ENCODE measurements around the gene RPL6. TPM values are rescaled to one million over a fixed set of nuclear protein-coding genes. Genes with fewer than 3 reads are reported as not detected.
"Not testable (repeated sequence)": the region's sequence is repeated elsewhere in the genome, so short reads cannot be mapped to it uniquely, and the experiment has no call there.

The RPL6 gene
- total and polyA plus RNA-seq, 2 experiments from 2014 or later = 1,413 to 1,715 TPM

- Histone ChIP-seq H3K79me2 (replicated peaks; ENCODE audit: insufficient read depth) (peaks cover 28% of the 10 kb centered on the region), H2AFZ (no peak overlapping the region), H3K36me3 (ENCODE audit: insufficient read depth) (peaks cover 44% of the 10 kb centered on the region), H4K20me1 (replicated peaks; ENCODE audit: insufficient read depth) (peaks cover 38% of the 10 kb centered on the region), H3K9me2 (ENCODE audit: insufficient read depth) (no peaks in the 10 kb centered on the region), H3K4me2 (peak overlapping the region; percentile 87), H3F3A (replicated peaks; ENCODE audit: low read depth) (peaks cover 53% of the 10 kb centered on the region), H3K4me3 (peak overlapping the region; percentile 83), H3K27me3 (ENCODE audit: insufficient read depth) (no peaks in the 10 kb centered on the region), H3K4me1 (ENCODE audit: insufficient read depth) (peaks cover 11% of the 10 kb centered on the region; the same call in 1 of the 2 replicates), H3K27ac (ENCODE audit: low read depth) (peak overlapping the region; percentile 97)
- Mint-ChIP-seq H3K27me3 (ENCODE audit: insufficient read depth, low read depth, poor library complexity) (peaks cover 17% of the 10 kb centered on the region), H3K4me3 (peak overlapping the region; percentile 100), H3K4me1 (peaks cover 16% of the 10 kb centered on the region), H3K27ac (peak overlapping the region; percentile 100), H3K36me3 (ENCODE audit: low read depth) (peaks cover 58% of the 10 kb centered on the region), H3K9me3 (no peaks in the 10 kb centered on the region; the same call in 2 of the 3 replicates)
- ATAC-seq (no peak), DNase-seq (ENCODE audit: low spot score) (no peak)
- TF ChIP-seq CREB1 (CRISPR knock-in tag; IDR thresholded peaks at IDR 0.05; ENCODE audit: low read depth) = no peak
- no peak for TF ChIP-seq STAT1 (IDR thresholded peaks at IDR 0.05; ENCODE audit: unreplicated experiment)
- TF ChIP-seq JUNB (IDR thresholded peaks at IDR 0.05; ENCODE audit: unreplicated experiment) = no peak
- TF ChIP-seq ETS1 (IDR thresholded peaks at IDR 0.05) = no peak
These were observed 784 bp downstream of the RPL6 start for GRCh38 chr12:112408621-112409020.

- peak overlapping the region; percentile 97 for H3K27ac ChIP-seq (ENCODE audit: low read depth)
- peaks cover 28% of the 10 kb centered on the region for H3K79me2 ChIP-seq (replicated peaks; ENCODE audit: insufficient read depth)
- H2AFZ ChIP-seq; ATAC-seq; H3K9me3 Mint-ChIP-seq; H3K9me2 ChIP-seq (ENCODE audit: insufficient read depth); DNase-seq (ENCODE audit: low spot score); H3K27me3 ChIP-seq (ENCODE audit: insufficient read depth): not testable (repeated sequence)
- H3K4me3 Mint-ChIP-seq = peak overlapping the region; percentile 100
- peaks cover 38% of the 10 kb centered on the region for H4K20me1 ChIP-seq (replicated peaks; ENCODE audit: insufficient read depth)
- H3K4me2 ChIP-seq = peak overlapping the region; percentile 87
- H3K4me3 ChIP-seq = peak overlapping the region; percentile 83
- H3K36me3 Mint-ChIP-seq (ENCODE audit: low read depth) = peaks cover 64% of the 10 kb centered on the region
- peaks cover 16% of the 10 kb centered on the region for H3K4me1 Mint-ChIP-seq
- peaks cover 18% of the 10 kb centered on the region for H3K27me3 Mint-ChIP-seq (ENCODE audit: insufficient read depth, low read depth, poor library complexity)
- H3K27ac Mint-ChIP-seq = peak overlapping the region; percentile 100
- H3F3A ChIP-seq (replicated peaks; ENCODE audit: low read depth) = peaks cover 56% of the 10 kb centered on the region
- peaks cover 11% of the 10 kb centered on the region; the same call in 1 of the 2 replicates for H3K4me1 ChIP-seq (ENCODE audit: insufficient read depth)
- peaks cover 44% of the 10 kb centered on the region for H3K36me3 ChIP-seq (ENCODE audit: insufficient read depth)
These were observed 1.7 kb downstream of the RPL6 start for GRCh38 chr12:112407683-112408082.

GRCh38 chr12:112406519-112407488, 2.6 kb downstream of the RPL6 start:
- peak overlapping the region; percentile 83 for H3K4me3 ChIP-seq

More at GRCh38 chr12:112406519-112407488, 2.6 kb downstream of the RPL6 start:
- peak overlapping the region; percentile 97 for H3K27ac ChIP-seq (ENCODE audit: low read depth)
- ATAC-seq = no peak
- H3K4me1 Mint-ChIP-seq = peaks cover 16% of the 10 kb centered on the region
- no peak for TF ChIP-seq ZNF462 (CRISPR knock-in tag; IDR thresholded peaks at IDR 0.05)
- no peak for TF ChIP-seq CREB1 (CRISPR knock-in tag; IDR thresholded peaks at IDR 0.05; ENCODE audit: low read depth)
- no peak for TF ChIP-seq ETS1 (IDR thresholded peaks at IDR 0.05)
- no peak overlapping the region for H2AFZ ChIP-seq
- H3K9me2 ChIP-seq (ENCODE audit: insufficient read depth) = no peaks in the 10 kb centered on the region
- peaks cover 11% of the 10 kb centered on the region; the same call in 1 of the 2 replicates for H3K4me1 ChIP-seq (ENCODE audit: insufficient read depth)
- H3K27ac Mint-ChIP-seq = peak overlapping the region; percentile 56; the same call in 1 of the 2 replicates
- H3K79me2 ChIP-seq (replicated peaks; ENCODE audit: insufficient read depth) = peaks cover 28% of the 10 kb centered on the region
- H3K27me3 Mint-ChIP-seq (ENCODE audit: insufficient read depth, low read depth, poor library complexity) = peaks cover 18% of the 10 kb centered on the region
- peaks cover 38% of the 10 kb centered on the region for H4K20me1 ChIP-seq (replicated peaks; ENCODE audit: insufficient read depth)
- peak overlapping the region; percentile 100 for H3K4me3 Mint-ChIP-seq
- peaks cover 66% of the 10 kb centered on the region for H3K36me3 Mint-ChIP-seq (ENCODE audit: low read depth)
- H3K36me3 ChIP-seq (ENCODE audit: insufficient read depth) = peaks cover 44% of the 10 kb centered on the region
- no peak for DNase-seq (ENCODE audit: low spot score)
- peaks cover 56% of the 10 kb centered on the region for H3F3A ChIP-seq (replicated peaks; ENCODE audit: low read depth)
- peak overlapping the region; percentile 87 for H3K4me2 ChIP-seq
- H3K9me3 Mint-ChIP-seq = no peaks in the 10 kb centered on the region; the same call in 2 of the 3 replicates
- H3K27me3 ChIP-seq (ENCODE audit: insufficient read depth) = no peaks in the 10 kb centered on the region

Data from GM23338 (cell line).